HL-60 (cell line): ENCODE measurements around the gene ZNF341.

ENCODE experiments used
- DNase-seq, 2 experiments: peaks; one replicate each; pipeline ENCODE4 v3.0.0-alpha.2; 2010 to 2020; ENCODE audit warnings: low read depth in 1 of 2, low spot score in 1 of 2
- H3K27ac ChIP-seq: fragments of 250-450 bp; sonication (Bioruptor Pico); replicated peaks from 2 replicates; pipeline ENCODE4 v1.5.1; 2020; ENCODE audit warnings: mild to moderate bottlenecking, moderate library complexity
- H3K27me3 ChIP-seq: fragments of 250-450 bp; sonication (Bioruptor Pico); 2 replicates; pipeline ENCODE4 v1.5.1; 2021; ENCODE audit warnings: mild to moderate bottlenecking, moderate library complexity; ENCODE audit not compliant: insufficient read depth, poor library complexity, severe bottlenecking
- H3K4me3 ChIP-seq: replicated peaks from 2 replicates; pipeline ENCODE4 v1.5.1; 2011; ENCODE audit warnings: mild to moderate bottlenecking, control low read depth, low read length; ENCODE audit not compliant: insufficient read depth
- CTCF ChIP-seq: IDR thresholded peaks from one replicate; pipeline ENCODE4 v1.5.1; 2011; ENCODE audit warnings: low read length, control low read depth, inconsistent platforms; ENCODE audit not compliant: insufficient read depth
- GABPA ChIP-seq: IDR thresholded peaks from 2 replicates; pipeline ENCODE4 v1.6.1; 2012; ENCODE audit warnings: low read depth
- POLR2AphosphoS5 ChIP-seq: IDR thresholded peaks from 2 replicates; pipeline ENCODE4 v1.6.1; 2012; ENCODE audit warnings: low read depth
- REST ChIP-seq: IDR thresholded peaks from 2 replicates; pipeline ENCODE4 v1.6.1; 2012; ENCODE audit warnings: low read depth; ENCODE audit not compliant: insufficient replicate concordance
- SPI1 ChIP-seq: IDR thresholded peaks from 2 replicates; pipeline ENCODE4 v1.6.1; 2012; ENCODE audit warnings: low read depth, mild to moderate bottlenecking, borderline replicate concordance

The ZNF341 gene

GRCh38 chr20:33765099-33765498 lies 33.3 kb downstream of the ZNF341 start:
- no peak for TF ChIP-seq SPI1
- TF ChIP-seq REST = no peak
- no peak for TF ChIP-seq GABPA
- TF ChIP-seq CTCF = no peak
- no peak for TF ChIP-seq POLR2AphosphoS5
- no peak overlapping the region for H3K4me3 ChIP-seq
- no peak for DNase-seq
- H3K27me3 ChIP-seq = no peaks in the 10 kb centered on the region
- no peak overlapping the region for H3K27ac ChIP-seq

DNA sequence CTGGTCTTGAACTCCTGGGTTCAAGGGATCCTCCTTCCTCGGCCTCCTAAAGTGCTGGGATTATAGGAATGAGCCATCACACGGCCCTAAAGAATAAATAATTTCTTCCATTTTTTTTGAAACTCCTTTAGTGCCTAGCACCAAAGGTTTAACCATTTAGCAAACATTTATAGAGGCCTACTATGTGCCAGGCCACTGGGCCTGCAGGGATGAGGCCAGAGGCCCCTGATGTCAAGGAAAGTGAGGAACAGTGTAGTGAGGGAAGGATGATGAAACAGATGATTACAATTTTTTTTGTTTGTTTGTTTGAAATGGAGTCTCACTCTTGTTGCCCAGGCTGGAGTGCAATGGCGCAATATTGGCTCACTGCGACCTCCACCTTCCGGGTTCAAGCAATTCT lies 33.8 kb downstream of the ZNF341 start:
- no peak for DNase-seq
- H3K4me3 ChIP-seq = no peak overlapping the region
- H3K27ac ChIP-seq = no peak overlapping the region
- TF ChIP-seq CTCF = no peak
- H3K27me3 ChIP-seq = no peaks in the 10 kb centered on the region

GRCh38 chr20:33766686-33767085 lies 34.9 kb downstream of the ZNF341 start:
- H3K4me3 ChIP-seq = no peak overlapping the region
- no peak for DNase-seq
- no peaks in the 10 kb centered on the region for H3K27me3 ChIP-seq
- TF ChIP-seq GABPA = no peak
- TF ChIP-seq SPI1 = no peak
- TF ChIP-seq POLR2AphosphoS5 = no peak
- TF ChIP-seq CTCF = no peak
- TF ChIP-seq REST = no peak
- no peak overlapping the region for H3K27ac ChIP-seq

- TF ChIP-seq REST (no peak), CTCF (no peak), SPI1 (no peak), GABPA (no peak), POLR2AphosphoS5 (no peak)
- Histone ChIP-seq H3K4me3 (no peak overlapping the region), H3K27ac (no peak overlapping the region), H3K27me3 (no peaks in the 10 kb centered on the region)
- no peak for DNase-seq
These were observed 36.0 kb downstream of the ZNF341 start for GRCh38 chr20:33767777-33768138.
